H9 (cell line): ENCODE results near the gene DHPS. TPM values are rescaled to one million over a fixed set of nuclear protein-coding genes. Genes with fewer than 3 reads are reported as not detected.

ENCODE experiments used
- DNase-seq: peaks from one replicate; pipeline ENCODE4 v3.0.0-alpha.2; 2017
- H2AFZ ChIP-seq: one replicate; pipeline ENCODE4 v1.6.1; 2013; ENCODE audit warnings: mild to moderate bottlenecking, low read length, control low read depth, moderate library complexity
- H2AK5ac ChIP-seq: 2 replicates; pipeline ENCODE4 v1.6.1; 2013; ENCODE audit warnings: low read length, control low read depth, mixed read lengths; ENCODE audit not compliant: insufficient read length
- H2BK120ac ChIP-seq: one replicate; pipeline ENCODE4 v1.6.1; 2013; ENCODE audit warnings: low read depth, mild to moderate bottlenecking, low read length, control low read depth, inconsistent platforms; ENCODE audit not compliant: poor library complexity, severe bottlenecking
- H2BK12ac ChIP-seq: 2 replicates; pipeline ENCODE4 v1.6.1; 2013; ENCODE audit warnings: low read length, control low read depth, mixed read lengths, low read depth; ENCODE audit not compliant: insufficient read length
- H2BK15ac ChIP-seq: 2 replicates; pipeline ENCODE4 v1.6.1; 2013; ENCODE audit warnings: low read depth, low read length, control low read depth
- H2BK20ac ChIP-seq: one replicate; pipeline ENCODE4 v1.6.1; 2013; ENCODE audit warnings: low read depth, mild to moderate bottlenecking, low read length, control low read depth, inconsistent platforms; ENCODE audit not compliant: poor library complexity, severe bottlenecking
- H2BK5ac ChIP-seq: 2 replicates; pipeline ENCODE4 v1.6.1; 2013; ENCODE audit warnings: low read length, control low read depth, mixed read lengths; ENCODE audit not compliant: insufficient read length
- H3K14ac ChIP-seq: 2 replicates; pipeline ENCODE4 v1.6.1; 2013; ENCODE audit warnings: low read length, control low read depth; ENCODE audit not compliant: insufficient read depth
- H3K18ac ChIP-seq: 2 replicates; pipeline ENCODE4 v1.6.1; 2013; ENCODE audit warnings: low read depth, mild to moderate bottlenecking, mixed read lengths, low read length, control low read depth; ENCODE audit not compliant: insufficient read length
- H3K23ac ChIP-seq: 2 replicates; pipeline ENCODE4 v1.6.1; 2013; ENCODE audit warnings: low read length, control low read depth, mixed read lengths, low read depth; ENCODE audit not compliant: insufficient read length
- H3K23me2 ChIP-seq: 2 replicates; pipeline ENCODE4 v1.6.1; 2013; ENCODE audit warnings: low read depth, mild to moderate bottlenecking, mixed read lengths, low read length, control low read depth; ENCODE audit not compliant: insufficient read length, poor library complexity, severe bottlenecking
- H3K27ac ChIP-seq: 2 replicates; pipeline ENCODE4 v1.5.1; 2013; ENCODE audit warnings: low read length, control low read depth, mixed read lengths, low read depth; ENCODE audit not compliant: insufficient read length
- H3K27me3 ChIP-seq: 2 replicates; pipeline ENCODE4 v1.6.1; 2013; ENCODE audit warnings: low read length, control low read depth, inconsistent platforms; ENCODE audit not compliant: insufficient read depth
- H3K4ac ChIP-seq: 2 replicates; pipeline ENCODE4 v1.6.1; 2013; ENCODE audit warnings: low read depth, mild to moderate bottlenecking, control low read depth, inconsistent platforms, low read length, moderate library complexity
- H3K4me1 ChIP-seq: 2 replicates; pipeline ENCODE4 v1.6.1; 2013; ENCODE audit warnings: low read length, control low read depth, inconsistent platforms; ENCODE audit not compliant: insufficient read depth
- H3K4me2 ChIP-seq: 2 replicates; pipeline ENCODE4 v1.6.1; 2013; ENCODE audit warnings: low read length, control low read depth, mixed read lengths; ENCODE audit not compliant: insufficient read length, insufficient read depth
- H3K56ac ChIP-seq: 2 replicates; pipeline ENCODE4 v1.6.1; 2013; ENCODE audit warnings: low read depth, mild to moderate bottlenecking, mixed read lengths, low read length, control low read depth; ENCODE audit not compliant: insufficient read length
- H3K79me1 ChIP-seq: 2 replicates; pipeline ENCODE4 v1.6.1; 2013; ENCODE audit warnings: low read depth, mild to moderate bottlenecking, moderate library complexity, low read length, control low read depth, inconsistent platforms; ENCODE audit not compliant: insufficient read depth, poor library complexity, severe bottlenecking
- H3K79me2 ChIP-seq: 2 replicates; pipeline ENCODE4 v1.6.1; 2013; ENCODE audit warnings: low read length, control low read depth, inconsistent platforms; ENCODE audit not compliant: insufficient read depth
- H3K9ac ChIP-seq: 2 replicates; pipeline ENCODE4 v1.6.1; 2013; ENCODE audit warnings: low read length, control low read depth, mixed read lengths; ENCODE audit not compliant: insufficient read length; ENCODE audit errors: extremely low read depth
- H3K9me3 ChIP-seq: one replicate; pipeline ENCODE4 v1.6.1; 2013; ENCODE audit warnings: low read depth, low read length, inconsistent platforms; ENCODE audit not compliant: control insufficient read depth
- H3T11ph ChIP-seq: one replicate; pipeline ENCODE4 v1.6.1; 2013; ENCODE audit warnings: mild to moderate bottlenecking, low read length, control low read depth, inconsistent platforms
- H4K20me1 ChIP-seq: one replicate; pipeline ENCODE4 v1.6.1; 2013; ENCODE audit not compliant: control insufficient read depth, insufficient read length, insufficient read depth
- H4K5ac ChIP-seq: 2 replicates; pipeline ENCODE4 v1.6.1; 2013; ENCODE audit warnings: low read depth, mild to moderate bottlenecking, mixed read lengths, low read length, control low read depth; ENCODE audit not compliant: insufficient read length
- H4K8ac ChIP-seq: replicated peaks from 2 replicates; pipeline ENCODE4 v1.6.1; 2013; ENCODE audit warnings: low read length, control low read depth, mixed read lengths, low read depth; ENCODE audit not compliant: insufficient read length
- H4K91ac ChIP-seq: 2 replicates; pipeline ENCODE4 v1.6.1; 2013; ENCODE audit warnings: low read depth, mild to moderate bottlenecking, moderate library complexity, mixed read lengths, low read length, control low read depth; ENCODE audit not compliant: insufficient read length
- H3K27ac Mint-ChIP-seq, 3 experiments: 2 replicates in 2 of 3; 3 replicates in 1 of 3; pipeline ENCODE4 v1.8.0; 2020 to 2021; ENCODE audit warnings: mixed read lengths in 3 of 3, mild to moderate bottlenecking in 1 of 3, moderate library complexity in 1 of 3
- H3K27me3 Mint-ChIP-seq: 2 replicates; pipeline ENCODE4 v1.8.0; 2021; ENCODE audit warnings: low read depth, mild to moderate bottlenecking, moderate library complexity, mixed read lengths
- H3K36me3 Mint-ChIP-seq, 3 experiments: 2 replicates in 2 of 3; 3 replicates in 1 of 3; pipeline ENCODE4 v1.8.0; 2020 to 2021; ENCODE audit warnings: low read depth in 3 of 3, mixed read lengths in 3 of 3; ENCODE audit not compliant: insufficient read depth in 1 of 3
- H3K4me1 Mint-ChIP-seq, 2 experiments: 2 replicates each; pipeline ENCODE4 v1.8.0; 2020; ENCODE audit warnings: mixed read lengths in 2 of 2
- H3K4me3 Mint-ChIP-seq, 2 experiments: 2 replicates in 1 of 2; 3 replicates in 1 of 2; pipeline ENCODE4 v1.8.0; 2020 to 2021; ENCODE audit warnings: mild to moderate bottlenecking in 2 of 2, mixed read lengths in 2 of 2, moderate library complexity in 1 of 2
- H3K9me3 Mint-ChIP-seq, 2 experiments: 2 replicates in 1 of 2; 3 replicates in 1 of 2; pipeline ENCODE4 v1.8.0; 2020; ENCODE audit warnings: mild to moderate bottlenecking in 2 of 2, mixed read lengths in 2 of 2, moderate library complexity in 1 of 2
- CTCF ChIP-seq: fragments of 200-600 bp; sonication (generic); conservative IDR thresholded peaks from 3 replicates; pipeline ENCODE4 v1.8.0; 2021; ENCODE audit warnings: antibody characterized with exemption, mild to moderate bottlenecking
- WGBS: extraction: QIAGEN DNeasy Blood & Tissue Kit; methylation state at CpG from one replicate; pipeline ENCODE4 v1.1.7; 2013; ENCODE audit warnings: missing lambda C conversion rate, low lambda C conversion rate, mixed read lengths; ENCODE audit not compliant: insufficient read length; ENCODE audit errors: extremely low coverage; 5-methylcytosine and 5-hydroxymethylcytosine counted together
- total RNA-seq: library from RNA; stranded (reverse); gene quantifications from 2 replicates; pipeline ENCODE4 v1.2.1, GENCODE V29; 2021

The DHPS gene
- total RNA-seq, 1 experiment from 2014 or later = 94.9 TPM

- Histone ChIP-seq H3K79me1 (no peaks in the 10 kb centered on the region), H4K8ac (no peak overlapping the region), H3K4me2 (no peak overlapping the region), H3K23ac (no peak overlapping the region), H2AK5ac (no peak overlapping the region), H2BK12ac (no peak overlapping the region), H3K9ac (no peak overlapping the region), H3K4ac (no peak overlapping the region), H4K5ac (no peak overlapping the region), H2AFZ (no peak overlapping the region), H2BK15ac (no peak overlapping the region), H3K27me3 (no peaks in the 10 kb centered on the region), H3T11ph (no peak overlapping the region), H3K4me1 (no peaks in the 10 kb centered on the region), H2BK5ac (no peak overlapping the region), H3K79me2 (no peaks in the 10 kb centered on the region), H3K18ac (no peak overlapping the region), H3K56ac (no peak overlapping the region), H3K27ac (no peak overlapping the region), H4K91ac (no peak overlapping the region), H2BK20ac (no peak overlapping the region), H4K20me1 (no peaks in the 10 kb centered on the region), H3K9me3 (peaks cover 38% of the 10 kb centered on the region), H2BK120ac (no peak overlapping the region), H3K23me2 (no peaks in the 10 kb centered on the region), H3K14ac (no peak overlapping the region)
- no CpG with 5 or more reads among the region's 7 CpGs for WGBS
- peaks cover 65 to 75% (median 66%) of the 10 kb centered on the region in 3 experiments for H3K36me3 Mint-ChIP-seq
- H3K9me3 Mint-ChIP-seq = peaks cover 53 to 54% of the 10 kb centered on the region in 2 experiments
- no peak for TF ChIP-seq CTCF
- no peak overlapping the region for H3K27ac Mint-ChIP-seq
- no peak overlapping the region for H3K4me3 Mint-ChIP-seq
- no peak for DNase-seq
- H3K27me3 Mint-ChIP-seq = no peaks in the 10 kb centered on the region; the same call in 1 of the 2 replicates
- no peaks in the 10 kb centered on the region for H3K4me1 Mint-ChIP-seq
Measured at GRCh38 chr19:12629215-12629614, 52.5 kb downstream of the DHPS start.
